NCI-H187 (cell line): Measurements from ENCODE around the gene SH3PXD2A.
A peak's percentile ranks its signal among the peaks of the same experiment; 100 is the strongest.

Experiments used
- DNase-seq, 2 experiments: peaks; one replicate each; lab custom pipeline; 2025; lab: John Stamatoyannopoulos, UW

SH3PXD2A gene

GRCh38 chr10:103603382-103603781 lies 252.0 kb downstream of the SH3PXD2A start:
- no peak for DNase-seq

GRCh38 chr10:103602852-103603155 lies 252.6 kb downstream of the SH3PXD2A start:
- no peak for DNase-seq

GRCh38 chr10:103602028-103602851 lies 253.1 kb downstream of the SH3PXD2A start:
- DNase-seq: no peak

GRCh38 chr10:103600956-103601569 lies 254.3 kb downstream of the SH3PXD2A start:
- no peak for DNase-seq

- no peak for DNase-seq
These were observed 255.1 kb downstream of the SH3PXD2A start for GRCh38 chr10:103600325-103600724.

GRCh38 chr10:103599907-103600306 lies 255.5 kb downstream of the SH3PXD2A start:
- no peak for DNase-seq

- DNase-seq: no peak
These were observed 256.2 kb downstream of the SH3PXD2A start for GRCh38 chr10:103599211-103599610.

- DNase-seq: peak in 1 of 2 experiments; percentile 30
These were observed 256.7 kb downstream of the SH3PXD2A start for GRCh38 chr10:103598654-103599115.

- DNase-seq: no peak
These were observed 258.4 kb downstream of the SH3PXD2A start for GRCh38 chr10:103597003-103597402.

GRCh38 chr10:103595933-103596726 lies 259.2 kb downstream of the SH3PXD2A start:
- no peak for DNase-seq

- DNase-seq: no peak
These were observed 262.3 kb downstream of the SH3PXD2A start for GRCh38 chr10:103593022-103593570.

- DNase-seq: no peak
These were observed 263.0 kb downstream of the SH3PXD2A start for GRCh38 chr10:103592186-103593021.

GRCh38 chr10:103590744-103591291 lies 264.6 kb downstream of the SH3PXD2A start:
- DNase-seq: no peak

- DNase-seq: no peak
These were observed 265.3 kb downstream of the SH3PXD2A start for GRCh38 chr10:103590060-103590459.

- DNase-seq: no peak
These were observed 266.2 kb downstream of the SH3PXD2A start for GRCh38 chr10:103589074-103589630.

GRCh38 chr10:103587073-103587472 lies 268.3 kb downstream of the SH3PXD2A start:
- DNase-seq: no peak

- DNase-seq: no peak
These were observed 270.4 kb downstream of the SH3PXD2A start for GRCh38 chr10:103585011-103585405.

- DNase-seq: no peak
These were observed 271.0 kb downstream of the SH3PXD2A start for GRCh38 chr10:103584216-103585010.

- no peak for DNase-seq
These were observed 271.5 kb downstream of the SH3PXD2A start for GRCh38 chr10:103583871-103584215.
